ENCODE measurements around the gene ITPR2.
"Not testable (repeated sequence)": the region's sequence is repeated elsewhere in the genome, so short reads cannot be mapped to it uniquely, and the experiment has no call there.

Gene ITPR2

GRCh38 chr12:26614011-26614616 lies 218.9 kb downstream of the ITPR2 start:
- DNase-seq, result no peak

DNA sequence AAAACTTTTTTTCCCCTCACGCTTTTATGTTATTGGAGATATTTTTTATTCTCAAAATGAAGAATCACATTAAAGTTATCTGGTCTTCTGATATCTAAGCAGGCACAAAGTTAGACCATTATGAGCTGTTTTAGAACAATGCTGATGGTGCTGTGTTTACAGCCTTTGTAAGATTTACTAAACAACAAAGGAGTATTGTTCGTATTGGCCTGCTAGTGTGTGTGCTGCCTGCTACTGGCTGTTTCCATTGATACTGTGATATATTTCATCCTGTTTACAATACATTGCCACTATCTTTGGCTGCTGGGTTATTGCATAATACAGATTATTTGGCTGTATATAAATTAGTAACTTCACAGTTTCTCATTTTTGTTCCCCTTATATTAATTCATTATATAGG lies 220.8 kb downstream of the ITPR2 start:
- no peak for DNase-seq

- no peak for DNase-seq
Measured at GRCh38 chr12:26611598-26611997, 221.4 kb downstream of the ITPR2 start.

GRCh38 chr12:26610774-26611173 lies 222.2 kb downstream of the ITPR2 start:
- DNase-seq, result no peak

GRCh38 chr12:26609986-26610385 lies 223.0 kb downstream of the ITPR2 start:
- no peak for DNase-seq

DNA sequence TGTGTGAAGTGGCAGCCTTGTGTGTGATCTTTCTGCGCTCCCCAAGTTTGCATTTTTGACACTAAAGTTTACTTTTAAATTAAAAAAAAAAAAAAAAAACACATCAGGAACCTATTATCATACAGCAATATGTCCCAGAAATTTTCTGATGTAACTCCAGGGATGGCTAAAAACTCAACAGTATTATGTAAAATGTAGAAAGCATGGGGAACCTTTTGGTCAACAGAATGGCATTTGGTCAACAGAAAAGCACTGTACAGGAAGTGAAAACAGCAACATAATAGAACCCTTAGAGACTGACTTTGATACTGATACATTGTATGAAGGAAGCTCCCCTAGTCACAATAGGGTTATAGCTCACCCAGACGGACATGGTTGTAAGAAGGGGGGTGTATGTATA lies 224.3 kb downstream of the ITPR2 start:
- no peak for DNase-seq

- no peak for DNase-seq
Measured at GRCh38 chr12:26608273-26608672, 224.7 kb downstream of the ITPR2 start.

- DNase-seq, result no peak
Measured at GRCh38 chr12:26606911-26607310, 226.1 kb downstream of the ITPR2 start.

- DNase-seq, result not testable (repeated sequence)
Measured at GRCh38 chr12:26604813-26605212, 228.2 kb downstream of the ITPR2 start.

DNA sequence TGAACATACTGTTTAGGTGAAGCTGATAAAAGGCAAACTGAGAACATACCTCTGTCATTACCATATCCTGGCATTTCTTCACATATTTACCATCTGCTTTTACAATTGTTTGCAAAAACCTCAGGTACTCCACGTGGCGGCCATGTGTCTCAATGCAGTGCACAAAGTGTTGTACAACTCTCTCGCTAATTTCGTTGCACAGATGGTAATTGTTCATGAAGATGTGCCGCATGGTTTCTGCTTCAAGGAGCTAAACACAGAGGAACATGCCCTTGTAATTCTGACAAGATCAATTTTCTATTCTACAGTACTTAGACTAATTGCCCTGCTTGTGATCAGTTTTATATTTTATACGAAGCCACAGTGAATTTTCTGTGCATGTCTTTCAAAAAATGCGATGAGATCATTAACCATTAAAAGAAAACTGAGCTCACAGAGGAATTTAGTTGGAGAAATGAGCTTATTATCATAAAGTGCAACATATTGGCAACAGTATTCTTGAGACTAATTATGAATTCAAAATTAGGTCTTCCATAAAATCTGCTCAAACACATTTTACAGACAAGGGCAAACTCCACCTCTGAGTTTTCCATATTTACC lies 233.8 kb downstream of the ITPR2 start:
- no peak for DNase-seq

DNA sequence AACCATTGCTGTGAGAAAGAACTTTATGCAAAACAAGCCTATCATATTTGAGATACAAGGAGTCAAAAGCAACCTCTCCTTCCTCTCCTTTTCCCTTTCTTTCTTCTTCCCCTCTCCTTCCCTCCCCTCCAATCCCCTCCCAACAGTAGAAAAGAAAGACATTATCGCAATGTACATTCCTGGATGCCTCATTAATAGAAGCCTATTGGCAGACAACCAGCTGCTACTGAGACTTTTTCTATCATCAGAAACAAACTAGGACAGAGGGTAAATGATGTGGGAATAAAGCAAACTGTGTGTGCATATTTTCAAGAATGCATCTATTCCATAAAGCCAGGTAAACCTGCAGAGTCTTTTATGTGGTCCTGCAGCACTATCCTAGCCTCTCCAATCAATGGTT lies 237.2 kb downstream of the ITPR2 start:
- DNase-seq, result no peak

DNA sequence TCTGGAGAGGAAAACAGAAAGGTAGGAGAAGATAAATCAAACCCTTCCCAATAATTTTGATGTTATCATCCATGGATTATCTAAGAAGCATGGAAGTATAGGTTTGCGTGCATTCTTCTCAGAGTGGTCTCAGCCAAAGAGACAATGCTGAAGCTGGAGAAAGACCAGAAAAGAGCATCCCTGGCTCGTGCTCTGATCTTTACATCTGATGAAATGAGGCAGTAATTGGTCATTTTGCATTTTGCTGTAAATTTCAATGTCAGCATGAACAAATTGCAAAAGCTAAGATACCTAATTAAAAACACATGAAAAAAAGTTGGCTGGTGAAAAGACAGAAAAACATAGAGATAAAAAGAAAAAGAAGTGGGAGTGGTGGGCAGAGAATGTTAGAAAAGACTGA lies 252.4 kb downstream of the ITPR2 start:
- DNase-seq, result no peak

GRCh38 chr12:26576266-26576665 lies 256.7 kb downstream of the ITPR2 start:
- DNase-seq, result no peak

- no peak for DNase-seq
Measured at GRCh38 chr12:26573225-26573909, 259.6 kb downstream of the ITPR2 start.

GRCh38 chr12:26572137-26572536 lies 260.9 kb downstream of the ITPR2 start:
- no peak for DNase-seq

DNA sequence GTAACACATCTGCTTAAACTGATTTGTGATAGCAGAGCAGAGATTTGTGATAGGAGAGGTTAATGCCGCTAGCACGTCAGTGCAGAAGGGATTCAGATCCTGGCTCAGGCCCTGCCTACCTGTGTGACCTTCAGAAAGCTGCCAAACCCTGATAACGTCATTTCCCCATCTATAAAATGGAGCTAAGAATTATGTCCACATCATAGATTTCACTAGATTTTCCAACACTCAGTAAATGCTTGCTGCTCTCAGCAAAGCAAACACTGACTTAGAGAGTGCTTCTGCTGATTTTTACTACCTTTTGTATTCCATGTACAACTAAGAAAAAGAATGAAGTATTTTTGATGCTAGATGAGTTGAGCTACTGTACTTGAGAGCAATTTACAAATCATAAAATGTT lies 261.4 kb downstream of the ITPR2 start:
- DNase-seq, result no peak

- no peak for DNase-seq
Measured at GRCh38 chr12:26567126-26567525, 265.9 kb downstream of the ITPR2 start.

DNA sequence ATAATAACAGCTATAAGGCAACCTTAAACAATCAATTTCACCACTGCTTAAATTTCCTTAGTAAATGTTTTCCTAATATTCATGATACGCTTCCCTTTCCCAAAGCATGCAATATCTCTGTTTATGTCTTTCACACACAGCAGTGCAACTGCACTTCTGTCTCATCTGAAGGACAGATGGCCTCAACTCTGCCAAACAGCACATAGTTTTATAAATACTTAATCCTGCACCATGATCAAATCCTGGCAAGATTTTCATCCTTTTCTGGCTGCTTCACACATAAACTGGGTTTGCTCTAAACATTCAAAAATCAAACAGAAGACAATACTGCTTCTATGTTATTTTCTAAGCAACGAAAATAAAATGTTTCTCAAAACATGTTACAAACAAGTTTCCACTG lies 266.3 kb downstream of the ITPR2 start:
- DNase-seq, result no peak

GRCh38 chr12:26566186-26566585 lies 266.8 kb downstream of the ITPR2 start:
- no peak for DNase-seq

DNA sequence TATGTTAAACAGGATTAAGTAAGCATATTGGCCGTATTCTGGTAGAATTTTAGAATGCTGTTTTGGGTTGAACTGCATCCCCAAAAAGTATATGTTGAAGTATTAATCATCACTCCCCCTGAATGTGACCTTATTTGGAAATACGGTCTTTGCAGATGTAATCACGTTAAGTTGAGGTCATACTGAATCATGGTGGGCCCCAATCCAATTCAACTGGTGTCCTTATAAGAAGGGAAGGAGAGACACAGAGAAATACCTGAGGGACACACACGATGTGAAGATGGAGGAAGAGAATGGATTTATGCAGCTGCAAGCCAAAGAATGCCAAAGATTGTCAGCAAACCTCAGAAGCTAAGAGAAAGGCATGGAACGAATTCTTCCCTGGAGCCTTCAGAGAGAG lies 268.6 kb downstream of the ITPR2 start:
- no peak for DNase-seq

- DNase-seq, result no peak
Measured at GRCh38 chr12:26563552-26563951, 269.4 kb downstream of the ITPR2 start.

- no peak for DNase-seq
Measured at GRCh38 chr12:26557326-26557725, 275.7 kb downstream of the ITPR2 start.

DNA sequence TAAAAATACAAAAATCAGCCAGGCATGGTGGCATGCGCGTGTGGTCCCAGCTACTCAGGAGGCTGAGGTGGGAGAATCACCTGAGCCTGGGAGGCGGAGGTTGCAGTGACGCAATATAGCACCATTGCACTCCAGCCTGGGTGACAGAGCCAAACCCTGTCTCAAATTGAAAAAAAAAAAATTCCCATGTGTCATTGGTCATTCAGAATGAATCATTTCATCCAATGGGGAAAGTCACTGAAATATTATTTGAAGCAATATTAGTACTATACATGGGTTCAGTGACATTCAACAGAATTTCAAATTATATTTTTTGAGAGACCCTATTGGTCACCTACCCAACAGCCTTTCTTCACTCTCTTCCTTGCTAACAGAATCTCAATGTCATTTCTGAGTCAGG lies 276.1 kb downstream of the ITPR2 start:
- no peak for DNase-seq

GRCh38 chr12:26555139-26555538 lies 277.9 kb downstream of the ITPR2 start:
- DNase-seq, result no peak

DNA sequence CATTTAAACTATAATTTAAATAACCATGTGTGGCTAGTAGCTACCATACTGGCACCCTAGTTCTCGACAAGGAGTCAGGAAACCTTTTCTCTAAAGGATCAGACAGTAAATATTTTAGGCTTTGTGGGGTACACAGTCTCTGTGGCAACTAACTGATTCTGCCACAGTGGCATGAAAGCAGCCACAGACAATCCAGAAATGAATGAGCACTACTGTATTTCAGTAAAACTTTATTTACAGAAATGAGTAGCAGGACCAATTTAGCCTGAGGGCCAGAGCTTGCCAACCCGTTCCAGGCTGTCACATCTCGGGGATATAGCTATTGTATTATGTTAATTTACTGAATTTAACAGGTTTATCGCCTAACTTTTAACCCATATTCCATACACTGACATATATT lies 278.7 kb downstream of the ITPR2 start:
- no peak for DNase-seq
